ENCODE measurements around the gene PSMC1. TPM values are rescaled to one million over a fixed set of nuclear protein-coding genes. Genes with fewer than 3 reads are reported as not detected.

Gene PSMC1
- total and polyA plus RNA-seq, 2 of the 4 experiments (the other 2 are of a cell fraction) = 181 to 194 TPM

DNA sequence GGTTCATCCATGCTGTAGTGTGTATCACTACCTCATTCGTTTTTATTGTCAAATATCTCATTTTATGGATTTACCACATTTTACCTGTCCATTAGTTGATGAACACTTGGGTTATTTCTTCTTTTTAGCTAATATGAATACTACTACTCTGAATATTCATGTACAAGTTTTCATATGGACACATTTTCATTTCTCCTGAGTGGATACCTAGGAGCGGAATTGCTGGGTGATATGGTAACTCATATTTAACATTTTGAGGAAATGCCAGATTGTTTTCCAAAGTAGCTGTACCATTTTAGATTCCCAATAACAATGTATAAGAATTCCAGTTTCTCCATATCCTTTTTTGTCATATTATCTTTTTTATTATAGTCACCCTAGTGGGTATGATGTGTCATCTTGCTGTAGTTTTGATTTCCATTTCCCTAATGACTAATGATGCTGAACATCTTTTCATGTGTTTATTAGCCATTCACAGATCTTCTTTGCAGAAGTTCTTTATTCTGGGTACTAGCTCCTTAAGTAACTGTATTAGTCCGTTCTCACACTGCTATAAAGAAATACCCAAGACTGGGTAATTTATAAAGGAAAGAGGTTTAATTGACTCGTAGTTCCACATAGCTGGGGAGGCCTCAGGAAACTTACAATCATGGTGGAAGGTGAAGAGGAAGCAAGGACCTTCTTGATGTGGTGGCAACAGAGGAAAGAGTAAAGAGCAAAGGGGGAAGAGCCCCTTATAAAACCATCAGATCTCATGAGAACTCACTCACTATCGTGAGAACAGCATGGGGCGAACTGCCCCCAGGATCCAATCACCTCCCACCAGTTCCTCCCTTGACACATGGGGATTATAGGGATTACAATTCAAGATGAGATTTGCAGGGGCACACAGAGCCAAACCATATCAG, 63.5 kb downstream of the PSMC1 start:
- no peak overlapping the region for H3K27ac ChIP-seq (ENCODE audit: insufficient read depth, low read length)
- H4K20me1 ChIP-seq (ENCODE audit: insufficient read depth, low read length) = no peaks in the 10 kb centered on the region; the same call in 1 of the 2 replicates
- H3K4me2 ChIP-seq (ENCODE audit: low read depth, low read length) = no peak overlapping the region
- no peak overlapping the region for H3K18ac ChIP-seq (ENCODE audit: low read depth, low read length)
- CTCF ChIA-PET = interaction anchor here (1.4 kb wide), 1 partner anchor 10 kb away, joined by 3 read pairs; no protein-coding TSS in a partner anchor
- no peak overlapping the region for H3K4ac ChIP-seq (ENCODE audit: low read depth, low read length)
- H3K56ac ChIP-seq (ENCODE audit: extremely low read depth, insufficient read depth, low read length) = no peak overlapping the region
- no TSS peak for BruUV-seq (replicated peaks)
- in situ Hi-C loops (cut with MboI; ENCODE audit: low sequenced_read_pairs) (no loop called here), dilution Hi-C loops (cut with HindIII; ENCODE audit: low sequenced_read_pairs, unreplicated experiment) (no loop called here), intact Hi-C loops (cut with micrococcal nuclease) (no loop called here)
- peaks cover 4% of the 10 kb centered on the region for H3K36me3 ChIP-seq (ENCODE audit: control insufficient read depth, insufficient read depth, low read length)
- no CpG with 5 or more reads among the region's 6 CpGs for WGBS, 2 experiments (ENCODE audit: extremely low coverage in 2 of 2, insufficient read length in 1 of 2)
- H4K91ac ChIP-seq (ENCODE audit: insufficient read depth, low read depth, low read length) = no peak overlapping the region
- H3K27me3 ChIP-seq (ENCODE audit: control insufficient read depth, insufficient read depth, low read length) = no peaks in the 10 kb centered on the region
- H2BK120ac ChIP-seq (ENCODE audit: low read depth, low read length) = no peak overlapping the region
- H4K5ac ChIP-seq (ENCODE audit: low read depth, low read length) = no peak overlapping the region
- no peak overlapping the region for H2BK20ac ChIP-seq (ENCODE audit: low read depth, low read length)
- no peak overlapping the region for H2BK15ac ChIP-seq (ENCODE audit: low read depth, low read length)
- H2AFZ ChIP-seq (replicated peaks; ENCODE audit: low read length, poor library complexity) = no peak overlapping the region
- no peaks in the 10 kb centered on the region for H3K4me1 ChIP-seq (ENCODE audit: control insufficient read depth, insufficient read depth, low read length)
- no peak overlapping the region for H3K23ac ChIP-seq (ENCODE audit: low read depth, low read length)
- no peak overlapping the region for H3K9ac ChIP-seq (ENCODE audit: low read depth, low read length)
- ATAC-seq (ENCODE audit: low read depth) = no peak
- H4K8ac ChIP-seq (ENCODE audit: low read depth in 2 of 2, low read length in 2 of 2) = no peak overlapping the region
- H3K14ac ChIP-seq (replicated peaks; ENCODE audit: low read depth, low read length) = no peak overlapping the region
- no peaks in the 10 kb centered on the region for H3K9me1 ChIP-seq (ENCODE audit: insufficient read depth, low read length)
- H3K79me1 ChIP-seq (ENCODE audit: low read depth in 1 of 2, low read length in 2 of 2) = peaks cover 19 to 31% of the 10 kb centered on the region in 2 experiments
- no peaks in the 10 kb centered on the region for H3K9me3 ChIP-seq (ENCODE audit: control insufficient read depth, insufficient read depth, low read length)
- no peak for DNase-seq
- H3K4me3 ChIP-seq (ENCODE audit: insufficient read depth, low read depth, low read length) = no peak overlapping the region
- TF ChIP-seq MXI1 (IDR thresholded peaks at IDR 0.05; ENCODE audit: borderline replicate concordance, low read depth, low read length) (no peak), MAZ (IDR thresholded peaks at IDR 0.05; ENCODE audit: borderline replicate concordance, low read depth, low read length) (no peak), MAFK (IDR thresholded peaks at IDR 0.05; ENCODE audit: low read depth, low read length) (no peak), CHD1 (IDR thresholded peaks at IDR 0.05; ENCODE audit: low read depth, low read length) (no peak), NFE2L2 (IDR thresholded peaks at IDR 0.05; ENCODE audit: low read depth, low read length) (no peak), BHLHE40 (IDR thresholded peaks at IDR 0.05; ENCODE audit: low read depth, low read length) (no peak)
- TF ChIP-seq, protein P1, sequence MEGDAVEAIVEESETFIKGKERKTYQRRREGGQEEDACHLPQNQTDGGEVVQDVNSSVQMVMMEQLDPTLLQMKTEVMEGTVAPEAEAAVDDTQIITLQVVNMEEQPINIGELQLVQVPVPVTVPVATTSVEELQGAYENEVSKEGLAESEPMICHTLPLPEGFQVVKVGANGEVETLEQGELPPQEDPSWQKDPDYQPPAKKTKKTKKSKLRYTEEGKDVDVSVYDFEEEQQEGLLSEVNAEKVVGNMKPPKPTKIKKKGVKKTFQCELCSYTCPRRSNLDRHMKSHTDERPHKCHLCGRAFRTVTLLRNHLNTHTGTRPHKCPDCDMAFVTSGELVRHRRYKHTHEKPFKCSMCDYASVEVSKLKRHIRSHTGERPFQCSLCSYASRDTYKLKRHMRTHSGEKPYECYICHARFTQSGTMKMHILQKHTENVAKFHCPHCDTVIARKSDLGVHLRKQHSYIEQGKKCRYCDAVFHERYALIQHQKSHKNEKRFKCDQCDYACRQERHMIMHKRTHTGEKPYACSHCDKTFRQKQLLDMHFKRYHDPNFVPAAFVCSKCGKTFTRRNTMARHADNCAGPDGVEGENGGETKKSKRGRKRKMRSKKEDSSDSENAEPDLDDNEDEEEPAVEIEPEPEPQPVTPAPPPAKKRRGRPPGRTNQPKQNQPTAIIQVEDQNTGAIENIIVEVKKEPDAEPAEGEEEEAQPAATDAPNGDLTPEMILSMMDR (conservative IDR thresholded peaks at IDR 0.05; ENCODE audit: low read depth, low read length) = no peak
- TF ChIP-seq, protein P2, sequence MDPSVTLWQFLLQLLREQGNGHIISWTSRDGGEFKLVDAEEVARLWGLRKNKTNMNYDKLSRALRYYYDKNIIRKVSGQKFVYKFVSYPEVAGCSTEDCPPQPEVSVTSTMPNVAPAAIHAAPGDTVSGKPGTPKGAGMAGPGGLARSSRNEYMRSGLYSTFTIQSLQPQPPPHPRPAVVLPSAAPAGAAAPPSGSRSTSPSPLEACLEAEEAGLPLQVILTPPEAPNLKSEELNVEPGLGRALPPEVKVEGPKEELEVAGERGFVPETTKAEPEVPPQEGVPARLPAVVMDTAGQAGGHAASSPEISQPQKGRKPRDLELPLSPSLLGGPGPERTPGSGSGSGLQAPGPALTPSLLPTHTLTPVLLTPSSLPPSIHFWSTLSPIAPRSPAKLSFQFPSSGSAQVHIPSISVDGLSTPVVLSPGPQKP (IDR thresholded peaks at IDR 0.05; ENCODE audit: borderline replicate concordance, low read depth, low read length) = no peak
- POLR2A ChIA-PET (ENCODE audit: unreplicated experiment) = no interaction called here
- H2AK5ac ChIP-seq (ENCODE audit: low read depth, low read length) = no peak overlapping the region
- H2BK5ac ChIP-seq (ENCODE audit: low read depth, low read length, poor library complexity, severe bottlenecking) = no peak overlapping the region
- no peak overlapping the region for H2AK9ac ChIP-seq (replicated peaks; ENCODE audit: low read depth, low read length, poor library complexity)

Measured in IMR-90 (cell line).